Tibial nerve (tissue), 4 donors: ENCODE data around the gene CHSY1. TPM values are rescaled to one million over a fixed set of nuclear protein-coding genes. Genes with fewer than 3 reads are reported as not detected.

Experiments
- DNase-seq, 2 donors: peaks; one replicate each; pipeline ENCODE4 v3.0.0-alpha.2; 2019; ENCODE audit warnings: low spot score in 2 of 2
- H3K27ac ChIP-seq, 4 donors: fragments of 200-600 bp; sonication (generic) in 3 of 4; one replicate each; pipeline ENCODE4 v1.5.1; 2017 to 2019; ENCODE audit warnings: mild to moderate bottlenecking in 1 of 4
- H3K27me3 ChIP-seq, 2 donors: fragments of 200-600 bp; sonication (generic) in 1 of 2; one replicate each; pipeline versions ENCODE4 v1.5.1 to v1.6.0; 2017 to 2019
- H3K36me3 ChIP-seq, 3 donors: fragments of 200-600 bp; sonication (generic); one replicate each; pipeline ENCODE4 v1.5.1; 2018 to 2019
- H3K4me1 ChIP-seq, 4 donors: fragments of 200-600 bp; sonication (generic) in 3 of 4; one replicate each; pipeline ENCODE4 v1.5.1; 2017 to 2019
- H3K4me3 ChIP-seq, 4 donors: fragments of 200-600 bp; sonication (generic) in 3 of 4; one replicate each; pipeline ENCODE4 v1.5.1; 2017 to 2019; ENCODE audit warnings: mild to moderate bottlenecking in 1 of 4, moderate library complexity in 1 of 4
- H3K9me3 ChIP-seq, 4 donors: fragments of 200-600 bp; sonication (generic) in 3 of 4; one replicate each; pipeline ENCODE4 v1.5.1; 2017 to 2019
- CTCF ChIP-seq, 5 experiments: fragments of 200-600 bp in 3 of 5; fragments of 450-650 bp in 2 of 5; sonication (generic) in 3 of 5; IDR thresholded peaks; one replicate each; pipeline ENCODE4 v1.5.1; 2016 to 2019; ENCODE audit warnings: antibody characterized with exemption in 5 of 5, mild to moderate bottlenecking in 3 of 5, moderate library complexity in 2 of 5
- EP300 ChIP-seq, 2 donors: sonication (generic); formaldehyde crosslinking; IDR thresholded peaks; one replicate each; pipeline ENCODE4 v1.6.1; 2017; ENCODE audit warnings: antibody characterized with exemption in 2 of 2, mild to moderate bottlenecking in 1 of 2
- POLR2A ChIP-seq, 2 donors: fragments of 450-650 bp; IDR thresholded peaks; one replicate each; pipeline ENCODE4 v1.6.1; 2017; ENCODE audit warnings: antibody characterized with exemption in 2 of 2, mild to moderate bottlenecking in 2 of 2, moderate library complexity in 2 of 2
- WGBS, 2 donors: methylation state at CpG; one replicate each; pipeline ENCODE4 v1.1.5; 2018; 5-methylcytosine and 5-hydroxymethylcytosine counted together
- total RNA-seq, 4 donors: library from RNA; depleted of rRNA; stranded (reverse); fragments of >200 nt; gene quantifications; one replicate each; pipeline ENCODE4 v1.1.0, GENCODE V29; 2016

The CHSY1 gene
- total RNA-seq, 4 donors from 2014 or later, result 22.0 to 29.7 (median 24.6) TPM

- H3K36me3 ChIP-seq, result peaks cover 6 to 57% (median 23%) of the 10 kb centered on the region in 3 donors
- WGBS, 2 donors, result 16% methylated on average over 14 of the region's 14 CpGs
- TF ChIP-seq POLR2A (IDR thresholded peaks at IDR 0.05) (no peak), CTCF (IDR thresholded peaks at IDR 0.05) (peak in 3 of 5 experiments; percentile 15 to 28 (median 24))
- DNase-seq, result no peak
- peak overlapping the region; percentile 68 to 92 (median 91) for H3K27ac ChIP-seq
- H3K9me3 ChIP-seq, result no peaks in the 10 kb centered on the region
- no peaks in the 10 kb centered on the region for H3K27me3 ChIP-seq
- H3K4me1 ChIP-seq, result peaks cover 0 to 22% (median 15%) of the 10 kb centered on the region in 4 donors
- H3K4me3 ChIP-seq, result peak overlapping the region; percentile 66 to 97 (median 88)
Measured at GRCh38 chr15:101276501-101277037, 24.7 kb upstream of the CHSY1 start.

- peaks cover 0 to 22% (median 15%) of the 10 kb centered on the region in 4 donors for H3K4me1 ChIP-seq
- H3K4me3 ChIP-seq, result no peak overlapping the region
- TF ChIP-seq EP300 (IDR thresholded peaks at IDR 0.05) (no peak), POLR2A (IDR thresholded peaks at IDR 0.05) (no peak), CTCF (IDR thresholded peaks at IDR 0.05) (no peak)
- peak overlapping the region in 1 of 4 donors; percentile 92 for H3K27ac ChIP-seq
- H3K9me3 ChIP-seq, result no peaks in the 10 kb centered on the region
- DNase-seq, result no peak
- H3K27me3 ChIP-seq, result no peaks in the 10 kb centered on the region
- 84 to 87% methylated on average over 5 of the region's 5 CpGs for WGBS, 2 donors
- peaks cover 6 to 57% (median 28%) of the 10 kb centered on the region in 3 donors for H3K36me3 ChIP-seq
Measured at GRCh38 chr15:101275018-101275417, 23.2 kb upstream of the CHSY1 start.

GRCh38 chr15:101273534-101273933 is 21.7 kb upstream of the CHSY1 start:
- Histone ChIP-seq H3K27ac (no peak overlapping the region), H3K9me3 (no peaks in the 10 kb centered on the region), H3K27me3 (no peaks in the 10 kb centered on the region), H3K36me3 (peaks cover 6 to 65% (median 28%) of the 10 kb centered on the region in 3 donors), H3K4me1 (peaks cover 0 to 22% (median 15%) of the 10 kb centered on the region in 4 donors), H3K4me3 (no peak overlapping the region)
- no peak for DNase-seq
- TF ChIP-seq CTCF (IDR thresholded peaks at IDR 0.05), result no peak
- no peak for TF ChIP-seq EP300 (IDR thresholded peaks at IDR 0.05)
- no peak for TF ChIP-seq POLR2A (IDR thresholded peaks at IDR 0.05)
- WGBS, 2 donors, result 76 to 80% methylated on average over 5 of the region's 5 CpGs

GRCh38 chr15:101272584-101272983 is 20.7 kb upstream of the CHSY1 start:
- no peak for DNase-seq
- Histone ChIP-seq H3K4me3 (no peak overlapping the region), H3K27me3 (no peaks in the 10 kb centered on the region), H3K4me1 (peaks cover 0 to 21% (median 12%) of the 10 kb centered on the region in 4 donors), H3K9me3 (no peaks in the 10 kb centered on the region), H3K36me3 (peaks cover 6 to 65% (median 28%) of the 10 kb centered on the region in 3 donors), H3K27ac (no peak overlapping the region)
- 86 to 87% methylated on average over 9 of the region's 9 CpGs for WGBS, 2 donors
- TF ChIP-seq CTCF (IDR thresholded peaks at IDR 0.05), result no peak
- no peak for TF ChIP-seq EP300 (IDR thresholded peaks at IDR 0.05)
- TF ChIP-seq POLR2A (IDR thresholded peaks at IDR 0.05), result no peak

GRCh38 chr15:101269479-101270223 is 17.8 kb upstream of the CHSY1 start:
- H3K27me3 ChIP-seq, result no peaks in the 10 kb centered on the region
- peaks cover 6 to 59% (median 28%) of the 10 kb centered on the region in 3 donors for H3K36me3 ChIP-seq
- H3K4me1 ChIP-seq, result peaks cover 0 to 28% (median 6%) of the 10 kb centered on the region in 4 donors
- no peak overlapping the region for H3K4me3 ChIP-seq
- H3K27ac ChIP-seq, result no peak overlapping the region
- TF ChIP-seq POLR2A (IDR thresholded peaks at IDR 0.05) (no peak), CTCF (IDR thresholded peaks at IDR 0.05) (no peak), EP300 (IDR thresholded peaks at IDR 0.05) (no peak)
- no peaks in the 10 kb centered on the region for H3K9me3 ChIP-seq
- 78 to 81% methylated on average over 16 of the region's 16 CpGs for WGBS, 2 donors
- DNase-seq, result no peak
